ENCODE measurements around the gene TXNDC8.

TXNDC8 gene

DNA sequence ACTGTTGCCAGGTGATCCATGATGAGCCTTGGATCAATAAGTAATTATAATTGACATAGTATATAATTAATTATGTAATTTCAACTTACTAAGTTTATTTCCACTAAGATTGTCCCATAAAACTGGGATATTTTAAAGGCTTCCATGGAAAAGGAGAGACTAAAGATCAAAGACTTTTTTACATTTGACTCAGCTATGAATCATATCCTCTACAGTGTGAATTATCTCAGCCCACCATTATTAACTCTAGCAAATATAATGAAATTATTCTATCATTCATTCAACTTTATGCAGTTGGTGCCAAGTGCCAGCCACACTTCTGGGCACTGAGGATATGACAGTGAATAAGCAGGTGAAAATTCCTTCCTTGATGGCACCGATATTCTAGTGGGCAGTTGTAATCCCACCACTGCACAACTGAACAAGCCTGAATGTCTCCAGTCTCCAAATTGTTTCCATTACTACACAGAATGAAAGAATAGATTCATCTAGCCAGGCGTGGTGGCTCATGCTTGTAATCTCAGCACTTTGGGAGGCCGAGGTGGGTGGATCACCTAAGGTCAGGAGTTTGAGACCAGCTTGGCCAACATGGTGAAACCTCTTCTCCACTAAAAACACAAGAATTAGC lies 59.5 kb downstream of the TXNDC8 start:
- no peak for DNase-seq (ENCODE audit: low spot score)

- DNase-seq (ENCODE audit: low spot score): no peak
These were observed 60.9 kb downstream of the TXNDC8 start for GRCh38 chr9:110276781-110277180.

- no peak for DNase-seq (ENCODE audit: low spot score)
These were observed 67.3 kb downstream of the TXNDC8 start for GRCh38 chr9:110270211-110270995.

- DNase-seq (ENCODE audit: low spot score): no peak
These were observed 70.9 kb downstream of the TXNDC8 start for GRCh38 chr9:110266795-110267194.

- DNase-seq (ENCODE audit: low spot score): no peak
These were observed 76.0 kb downstream of the TXNDC8 start for GRCh38 chr9:110261632-110262031.

DNA sequence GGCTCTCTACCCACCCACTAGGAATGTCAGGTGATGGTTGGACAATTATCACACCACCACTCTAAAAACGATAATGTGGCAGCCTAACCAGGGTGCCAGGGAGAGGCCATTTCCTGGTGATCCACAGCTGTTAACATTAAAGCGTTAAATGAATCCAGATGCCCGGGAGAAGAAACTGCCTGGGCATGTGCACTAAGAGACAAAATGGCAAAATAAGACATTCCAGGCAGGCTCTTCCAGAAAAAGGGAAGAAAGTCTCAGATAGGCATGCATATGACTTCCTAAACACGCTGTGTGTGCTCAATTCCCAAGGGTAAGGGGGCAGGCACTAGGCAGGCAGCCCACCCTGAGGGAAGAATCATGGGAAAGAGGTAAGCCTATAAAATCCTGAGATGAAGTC lies 76.8 kb downstream of the TXNDC8 start:
- DNase-seq (ENCODE audit: low spot score): no peak

DNA sequence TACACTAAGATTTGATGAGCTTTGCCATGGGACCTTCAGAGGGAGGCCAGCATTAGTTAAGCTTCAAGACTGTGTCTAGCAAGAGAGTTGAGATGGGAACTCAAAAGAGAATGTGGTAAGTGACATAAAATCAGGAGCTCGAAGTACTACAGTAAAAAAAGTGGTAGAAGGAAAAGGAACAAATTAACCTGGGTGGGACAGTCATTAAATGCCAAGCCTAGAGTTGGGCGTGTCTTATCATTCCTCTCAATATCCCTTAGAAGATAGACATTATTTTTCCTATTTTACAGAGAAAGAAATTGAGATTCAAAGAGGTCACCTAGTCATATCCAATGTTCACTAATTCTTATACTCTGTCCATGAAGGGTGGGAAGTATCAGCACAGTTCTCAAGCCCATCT lies 78.1 kb downstream of the TXNDC8 start:
- DNase-seq (ENCODE audit: low spot score): no peak

GRCh38 chr9:110258690-110259091 lies 79.0 kb downstream of the TXNDC8 start:
- no peak for DNase-seq (ENCODE audit: low spot score)

- DNase-seq (ENCODE audit: low spot score): no peak
These were observed 79.7 kb downstream of the TXNDC8 start for GRCh38 chr9:110257956-110258355.

GRCh38 chr9:110257097-110257841 lies 80.4 kb downstream of the TXNDC8 start:
- no peak for DNase-seq (ENCODE audit: low spot score)

GRCh38 chr9:110256380-110257096 lies 81.1 kb downstream of the TXNDC8 start, which contains the start of gene TXN:
Gene TXN (minus strand): TSS chr9:110256507. CDS start chr9:110256435, 72 bp downstream.
- peak; percentile 99 for DNase-seq (ENCODE audit: low spot score)

DNA sequence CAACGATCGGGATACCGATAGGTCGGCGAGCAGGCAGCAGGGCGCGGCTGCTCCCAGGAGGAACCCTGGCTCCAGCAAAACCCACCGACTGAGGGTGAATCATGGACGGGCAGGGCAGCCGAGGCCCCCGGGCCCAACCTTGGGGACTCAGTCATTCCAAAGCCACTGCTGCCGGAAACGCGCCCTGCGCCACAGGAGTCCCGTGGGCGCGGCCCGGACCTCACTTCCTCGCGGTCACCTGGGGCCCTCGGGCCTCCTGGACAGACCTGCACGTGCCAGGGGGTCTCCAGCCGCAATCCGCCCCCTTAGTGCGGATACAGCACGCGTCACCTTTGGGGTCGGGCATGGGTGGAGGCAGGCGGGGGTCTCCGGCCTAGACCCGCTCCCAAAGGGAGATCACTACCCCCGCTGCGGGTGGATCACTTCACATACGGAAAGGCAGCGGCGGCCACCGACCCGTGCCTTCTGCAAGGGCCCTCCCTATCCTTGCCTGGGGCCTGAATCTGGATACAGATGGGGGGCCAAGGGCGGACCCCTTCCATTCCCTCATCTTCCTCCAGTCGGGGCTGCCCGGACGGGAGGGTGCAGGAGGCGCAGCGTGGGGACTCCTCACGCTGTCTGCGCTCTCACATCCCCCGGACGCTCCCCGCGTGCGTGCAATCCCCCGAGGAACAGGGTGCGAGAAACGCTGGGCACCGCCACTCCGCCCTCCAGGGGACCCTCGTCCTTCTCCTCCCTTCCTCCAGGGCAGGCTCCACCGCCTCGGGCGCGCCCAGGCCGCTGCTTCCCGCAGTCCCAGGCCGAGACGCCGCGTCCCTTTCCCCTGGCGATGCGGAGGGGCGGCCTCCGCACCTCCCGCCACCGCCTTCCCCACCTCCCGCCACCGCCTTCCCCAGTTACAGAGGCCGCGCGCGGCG lies 81.9 kb downstream of the TXNDC8 start:
- DNase-seq (ENCODE audit: low spot score): peak; percentile 43

- DNase-seq (ENCODE audit: low spot score): no peak
These were observed 82.6 kb downstream of the TXNDC8 start for GRCh38 chr9:110255034-110255462.

DNA sequence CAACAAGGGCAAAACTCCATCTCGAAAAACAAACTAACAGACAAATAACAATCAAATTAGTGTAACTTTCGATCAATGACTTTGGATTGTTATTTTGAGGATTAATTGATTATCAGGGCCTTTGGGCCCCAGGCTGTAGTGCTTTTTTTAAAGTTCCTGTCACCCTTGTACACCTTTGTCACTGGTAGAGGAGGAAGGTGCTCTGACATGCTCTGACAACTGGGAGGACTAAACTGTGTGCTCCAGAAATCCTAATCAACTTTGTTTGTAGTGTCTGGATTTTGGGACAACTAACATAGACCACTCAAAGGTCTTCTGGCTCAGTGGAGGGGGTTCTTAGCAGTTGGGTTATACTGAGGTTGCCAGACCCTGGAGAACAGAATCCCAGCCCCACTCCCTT lies 83.2 kb downstream of the TXNDC8 start:
- no peak for DNase-seq (ENCODE audit: low spot score)

Data from hematopoietic multipotent progenitor cell treated with erythropoietin and hydrocortisone succinate and interleukin-3 and kit ligand, for 15 days (in vitro differentiated cells).